GM12878 (cell line): ENCODE data around the gene CFDP1. TPM values are rescaled to one million over a fixed set of nuclear protein-coding genes. Genes with fewer than 3 reads are reported as not detected.

Experiments
- ATAC-seq: fragments of 200-7000 bp; cut with Tn5 transposase; 3 replicates; pipeline ENCODE4 v1.9.1; 2020; ENCODE audit warnings: mild to moderate bottlenecking, moderate library complexity
- BruUV-seq: library from RNA; stranded (reverse); fragments of 400-500 nt; replicated peaks from 2 replicates; lab custom pipeline; 2021; lab: Mats Ljungman, UMichigan
- CTCF ChIA-PET: fragments of 300-600 bp; sonication (Branson Sonifier 250); formaldehyde crosslinking; extraction: SDS; loops from one replicate; lab custom pipeline; 2021; ENCODE audit warnings: inconsistent platforms; lab: Yijun Ruan, JAX
- POLR2A ChIA-PET: fragments of 350-600 bp; formaldehyde crosslinking; extraction: SDS; loops from one replicate; lab custom pipeline; 2021; ENCODE audit warnings: inconsistent platforms; lab: Charles Lee
- RAD21 ChIA-PET: fragments of 300-600 bp; sonication (Branson Sonifier 250); formaldehyde crosslinking; loops from one replicate; lab custom pipeline; 2023; ENCODE audit warnings: antibody characterized with exemption; ENCODE audit not compliant: unreplicated experiment; lab: Charles Lee
- SMC1A ChIA-PET: fragments of 300-600 bp; sonication (Branson Sonifier 250); formaldehyde crosslinking; loops from one replicate; lab custom pipeline; 2023; ENCODE audit not compliant: unreplicated experiment, uncharacterized antibody; lab: Charles Lee
- DNase-seq: peaks from one replicate; pipeline ENCODE4 v3.0.0-alpha.2; 2011; ENCODE audit warnings: low read depth, low spot score
- FAIRE-seq: peaks from 3 replicates; lab custom pipeline; 2011; peaks lifted over from hg19 to GRCh38; lab: Jason Lieb, UNC
- H2AFZ ChIP-seq: 2 replicates; pipeline ENCODE4 v1.6.0; 2011; ENCODE audit warnings: low read depth, low read length, control low read depth; ENCODE audit not compliant: control insufficient read depth
- H3K27ac ChIP-seq: 2 replicates; pipeline ENCODE4 v1.5.1; 2011; ENCODE audit warnings: control low read depth; ENCODE audit not compliant: control insufficient read depth, insufficient read depth
- H3K27me3 ChIP-seq, 2 experiments: replicated peaks in 1 of 2; 2 replicates each; pipeline versions ENCODE4 v1.6.0 to v1.6.1; 2011; ENCODE audit warnings: low read length in 1 of 2; ENCODE audit not compliant: control insufficient read depth in 2 of 2, insufficient read depth in 2 of 2
- H3K36me3 ChIP-seq, 2 experiments: 2 replicates each; pipeline ENCODE4 v1.5.1; 2011; ENCODE audit warnings: low read length in 1 of 2; ENCODE audit not compliant: control insufficient read depth in 2 of 2, insufficient read depth in 2 of 2
- H3K4me1 ChIP-seq: 2 replicates; pipeline ENCODE4 v1.6.1; 2011; ENCODE audit warnings: mild to moderate bottlenecking, low read length, moderate library complexity, mixed read lengths; ENCODE audit not compliant: control insufficient read depth, insufficient read depth
- H3K4me2 ChIP-seq: 2 replicates; pipeline ENCODE4 v1.6.0; 2011; ENCODE audit warnings: control low read depth; ENCODE audit not compliant: control insufficient read depth, insufficient read depth
- H3K4me3 ChIP-seq: fragments of 200-600 bp; sonication (generic); 2 replicates; pipeline ENCODE4 v1.5.1; 2016
- H3K79me2 ChIP-seq: 2 replicates; pipeline ENCODE4 v1.6.0; 2011; ENCODE audit warnings: low read length; ENCODE audit not compliant: control insufficient read depth, insufficient read depth
- H3K9ac ChIP-seq: 2 replicates; pipeline ENCODE4 v1.8.0; 2011; ENCODE audit warnings: low read length, control low read depth, mixed read lengths; ENCODE audit not compliant: control insufficient read depth, insufficient read depth
- H3K9me3 ChIP-seq: replicated peaks from 3 replicates; pipeline ENCODE4 v1.5.1; 2011; ENCODE audit warnings: mild to moderate bottlenecking, low read length; ENCODE audit not compliant: control insufficient read depth, insufficient read depth
- H4K20me1 ChIP-seq: 2 replicates; pipeline ENCODE4 v1.6.0; 2011; ENCODE audit not compliant: control insufficient read depth, insufficient read depth
- MEF2B ChIP-seq: fragments of 450-650 bp; IDR thresholded peaks from 2 replicates; pipeline ENCODE4 v1.6.1; 2018; ENCODE audit warnings: mild to moderate bottlenecking, moderate library complexity; ENCODE audit not compliant: partially characterized antibody, poor library complexity, severe bottlenecking
- REST ChIP-seq: IDR thresholded peaks from 2 replicates; pipeline ENCODE4 v1.6.1; 2012; ENCODE audit warnings: mild to moderate bottlenecking, low read depth, low read length
- SMARCA5 ChIP-seq: fragments of 450-650 bp; IDR thresholded peaks from 2 replicates; pipeline ENCODE4 v1.6.1; 2017; ENCODE audit warnings: mild to moderate bottlenecking
- TAF1 ChIP-seq: IDR thresholded peaks from 2 replicates; pipeline ENCODE4 v1.6.1; 2011; ENCODE audit warnings: mild to moderate bottlenecking, low read depth, low read length, borderline replicate concordance
- WRNIP1 ChIP-seq: IDR thresholded peaks from 2 replicates; pipeline ENCODE4 v1.6.1; 2011; ENCODE audit warnings: low read depth, low read length, improper control_type of control experiment, borderline replicate concordance
- ZNF24 ChIP-seq: fragments of 450-650 bp; IDR thresholded peaks from 2 replicates; pipeline ENCODE4 v1.6.1; 2017; ENCODE audit warnings: antibody characterized with exemption, mild to moderate bottlenecking
- WGBS: methylation state at CpG from one replicate; pipeline ENCODE4 v1.1.6; 2016; ENCODE audit warnings: low lambda C conversion rate; ENCODE audit not compliant: insufficient replicate concordance, insufficient coverage; ENCODE audit errors: missing lambda C conversion rate; 5-methylcytosine and 5-hydroxymethylcytosine counted together
- in situ Hi-C: fragments of 300-500 bp; cut with MboI; formaldehyde crosslinking; loops from 9 replicates; pipeline ENCODE4 v1.14.3; 2018; ENCODE audit warnings: mixed read lengths
- intact Hi-C: fragments of 100-400 bp; cut with micrococcal nuclease; formaldehyde crosslinking; loops from one replicate; pipeline ENCODE4 v1.14.2; 2022; ENCODE audit not compliant: unreplicated experiment
- polyA plus RNA-seq, 11 experiments: library from polyadenylated mRNA; depleted of rRNA in 4 of 11; unstranded in 6 of 11; stranded (reverse) in 5 of 11; fragments of >200 nt; fragmentation: Nextera tagmentation in 4 of 11; fragmentation: Illumina TruSeq in 1 of 11; extraction: Ambion mirVana in 4 of 11; extraction: Trizol in 1 of 11; gene quantifications; 1 replicate in 1 of 11; 2 replicates in 10 of 11; pipeline versions ENCODE4 v1.2.1 to v1.2.3, GENCODE V29; 2011 to 2016; ENCODE audit warnings: inconsistent platforms in 2 of 11, missing spikeins in 2 of 11, low read depth in 1 of 11
- total RNA-seq, 4 experiments: library from RNA; depleted of rRNA in 3 of 4; stranded (reverse); fragments of >200 nt in 3 of 4; fragmentation: Illumina TruSeq in 1 of 4; extraction: Trizol in 1 of 4; gene quantifications; 2 replicates each; pipeline versions ENCODE4 v1.2.1 to v1.2.3, GENCODE V29; 2013 to 2021

The CFDP1 gene
- total and polyA plus RNA-seq, 10 of the 15 experiments (the other 5 are each of a cell fraction or from before 2014, with no cell fraction given): 22.3 to 64.8 (median 36.7) TPM

DNA sequence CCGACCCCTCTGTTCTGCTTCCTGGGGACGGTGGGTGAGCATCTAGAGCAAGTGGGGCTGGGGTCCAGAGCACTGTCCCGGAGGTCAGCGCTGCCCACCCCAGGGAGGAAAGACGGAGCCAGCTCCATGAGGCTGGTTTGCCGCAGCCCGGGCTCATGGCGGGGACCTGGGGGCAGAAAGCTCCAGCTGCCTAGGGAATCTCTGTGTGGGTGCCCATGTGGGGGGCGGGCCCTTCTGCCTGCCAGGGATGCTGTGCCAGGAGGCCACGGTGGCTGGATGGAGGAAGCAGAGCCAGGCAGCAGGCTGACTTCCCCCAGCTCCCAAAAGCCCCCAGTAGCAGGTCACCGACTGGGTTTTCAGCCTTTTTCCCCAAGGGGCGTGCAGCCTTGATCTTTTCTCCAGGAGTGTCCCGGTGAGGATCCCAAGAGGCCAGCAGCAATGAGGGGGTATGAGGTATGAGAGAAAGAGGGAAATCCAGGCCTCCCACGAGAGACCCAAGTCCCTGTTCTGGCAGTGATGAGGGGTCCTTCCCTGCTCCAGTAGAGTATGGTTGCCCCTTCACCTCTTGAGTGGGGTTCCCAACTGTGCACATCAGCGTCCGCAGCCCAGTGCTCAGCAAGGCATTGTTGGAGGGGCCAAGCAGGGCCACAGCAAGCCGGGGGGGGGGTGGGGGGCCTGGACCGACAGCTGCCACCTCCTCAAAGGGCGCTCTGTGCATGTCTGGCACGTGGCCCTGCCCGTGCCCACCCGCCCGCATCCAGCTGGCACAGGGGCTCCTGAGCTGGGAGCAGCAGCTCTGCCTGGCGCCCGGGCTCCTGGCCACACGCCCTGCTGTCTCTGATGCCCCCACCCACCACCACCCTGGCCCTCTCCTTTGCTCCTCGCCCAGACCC lies 166.3 kb downstream of the CFDP1 start:
- no peaks in the 10 kb centered on the region for H3K36me3 ChIP-seq
- 65% methylated on average over 23 of the region's 27 CpGs for WGBS
- intact Hi-C loops: no loop called here
- no peak overlapping the region for H3K9ac ChIP-seq
- no peaks in the 10 kb centered on the region; the same call in 2 of the 3 replicates for H3K9me3 ChIP-seq
- H3K4me1 ChIP-seq: peaks cover 13% of the 10 kb centered on the region
- H4K20me1 ChIP-seq: no peaks in the 10 kb centered on the region
- POLR2A ChIA-PET: no interaction called here
- in situ Hi-C loops: no loop called here
- TF ChIP-seq SMARCA5: no peak
- H2AFZ ChIP-seq: no peak overlapping the region
- H3K79me2 ChIP-seq: peaks cover 9% of the 10 kb centered on the region
- no peak overlapping the region for H3K27ac ChIP-seq
- SMC1A ChIA-PET: no interaction called here
- RAD21 ChIA-PET: interaction anchor here (0.6 to 1.4 kb wide), 5 partner anchors 21 to 57 kb away, joined by 3 to 6 read pairs (median 3); no protein-coding TSS in a partner anchor
- H3K4me2 ChIP-seq: peak overlapping the region; percentile 82
- no peaks in the 10 kb centered on the region; a peak in 1 of 4 replicates for H3K27me3 ChIP-seq
- FAIRE-seq (no peak), ATAC-seq (no peak), DNase-seq (no peak)
- CTCF ChIA-PET: interaction anchor here (1.3 to 1.5 kb wide), 2 partner anchors 68 to 119 kb away, joined by 3 to 6 read pairs; no protein-coding TSS in a partner anchor
- BruUV-seq: no TSS peak
- H3K4me3 ChIP-seq: no peak overlapping the region

DNA sequence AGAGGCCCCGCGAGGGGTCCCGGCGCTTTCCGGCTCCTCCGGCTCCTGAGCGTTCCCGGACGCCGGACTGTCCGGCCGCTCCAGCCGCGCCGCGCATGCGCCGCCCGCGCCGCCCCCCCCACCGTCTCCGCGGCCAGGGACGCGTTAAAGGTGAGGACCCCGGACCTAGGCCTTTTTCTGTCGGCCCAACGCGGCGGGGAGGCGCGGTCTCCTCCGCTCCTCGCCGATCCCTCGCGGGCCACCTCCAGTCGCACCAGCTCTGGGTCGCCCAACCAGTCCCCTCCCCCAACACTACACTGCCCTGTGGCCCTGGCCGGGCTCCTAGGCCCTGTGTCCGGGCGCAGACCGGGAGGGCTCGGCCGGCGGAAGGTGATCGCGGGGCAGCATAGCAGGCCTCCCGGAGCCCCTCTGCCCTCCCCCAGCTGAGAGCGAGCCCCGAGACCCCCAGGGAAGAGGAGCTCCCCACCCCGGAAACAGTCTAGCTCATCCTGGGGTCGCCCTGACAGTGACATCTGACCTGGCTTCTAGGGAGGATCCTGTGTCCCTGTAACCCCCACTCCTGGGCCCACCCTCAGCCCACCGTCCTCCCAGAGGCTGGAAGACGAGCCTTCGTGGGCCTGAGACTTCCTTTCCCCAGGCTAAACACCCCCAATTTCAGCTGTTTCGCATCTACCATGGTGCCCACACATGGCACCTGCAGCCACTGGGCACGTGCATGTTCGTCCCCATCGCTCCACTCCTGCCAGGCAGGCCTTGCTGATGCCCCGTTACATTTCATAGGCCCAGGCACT lies 167.2 kb downstream of the CFDP1 start:
- RAD21 ChIA-PET: interaction anchor here (0.8 to 1.4 kb wide), 6 partner anchors 20 to 119 kb away, joined by 3 to 6 read pairs (median 4); no protein-coding TSS in a partner anchor
- peak overlapping the region; percentile 86 for H2AFZ ChIP-seq
- no peaks in the 10 kb centered on the region for H3K36me3 ChIP-seq
- H3K27me3 ChIP-seq: no peaks in the 10 kb centered on the region; a peak in 1 of 4 replicates
- DNase-seq (no peak), FAIRE-seq (no peak), ATAC-seq (peak; percentile 75)
- BruUV-seq: no TSS peak
- no peaks in the 10 kb centered on the region for H4K20me1 ChIP-seq
- H3K4me3 ChIP-seq: peak overlapping the region; percentile 96
- peaks cover 8% of the 10 kb centered on the region; the same call in 1 of the 2 replicates for H3K4me1 ChIP-seq
- peak overlapping the region; percentile 82 for H3K4me2 ChIP-seq
- H3K27ac ChIP-seq: peak overlapping the region; percentile 55
- SMC1A ChIA-PET: no interaction called here
- WGBS: 13% methylated on average over 47 of the region's 62 CpGs
- CTCF ChIA-PET: interaction anchor here (1.3 to 1.5 kb wide), 2 partner anchors 67 to 119 kb away, joined by 3 to 6 read pairs; no protein-coding TSS in a partner anchor
- no peaks in the 10 kb centered on the region; the same call in 2 of the 3 replicates for H3K9me3 ChIP-seq
- peaks cover 9% of the 10 kb centered on the region for H3K79me2 ChIP-seq
- H3K9ac ChIP-seq: peak overlapping the region; percentile 87
- intact Hi-C loops (no loop called here), in situ Hi-C loops (no loop called here)
- POLR2A ChIA-PET: interaction anchor here (1.1 to 1.3 kb wide), 3 partner anchors 11 to 114 kb away, joined by 3 read pairs; no protein-coding TSS in a partner anchor
- TF ChIP-seq WRNIP1: no peak
- TF ChIP-seq REST: no peak
- 0 out of 2 replicates have a peak, but pooled peaks have one; percentile 4 for TF ChIP-seq ZNF24
- peak; percentile 13; the same call in 1 of the 2 replicates for TF ChIP-seq TAF1
- TF ChIP-seq MEF2B: no peak
